Inferior parietal cortex (tissue), 1 donor: ENCODE data around the gene PDGFRB.

ENCODE experiments used
- DNase-seq: peaks from one replicate; pipeline ENCODE4 v3.0.0-alpha.2; 2016; ENCODE audit errors: extremely low spot score

Gene PDGFRB

GRCh38 chr5:150066901-150067396, 88.7 kb downstream of the PDGFRB start:
- no peak for DNase-seq

GRCh38 chr5:150066436-150066835, 89.2 kb downstream of the PDGFRB start:
- no peak for DNase-seq

- no peak for DNase-seq
Measured at GRCh38 chr5:150065886-150066285, 89.8 kb downstream of the PDGFRB start.

- no peak for DNase-seq
Measured at GRCh38 chr5:150065346-150065745, 90.3 kb downstream of the PDGFRB start.

GRCh38 chr5:150064681-150065220, 90.9 kb downstream of the PDGFRB start:
- DNase-seq, result no peak
